ENCODE results near the gene MTFP1. TPM values are rescaled to one million over a fixed set of nuclear protein-coding genes. Genes with fewer than 3 reads are reported as not detected.
"Not testable (repeated sequence)": the region's sequence is repeated elsewhere in the genome, so short reads cannot be mapped to it uniquely, and the experiment has no call there.

The MTFP1 gene
- polyA plus RNA-seq, 6 donors from 2014 or later, result 2.6 to 18.0 (median 13.2) TPM

GRCh38 chr22:30435674-30436126 is 10.1 kb downstream of the MTFP1 start:
- Mint-ChIP-seq H3K4me3 (peak overlapping the region in 7 of 8 donors; percentile 43 to 79 (median 77)), H3K27ac (peak overlapping the region; percentile 82 to 95 (median 90)), H3K9me3 (peaks cover 9 to 16% (median 10%) of the 10 kb centered on the region in 7 donors), H3K36me3 (peaks cover 0 to 21% of the 10 kb centered on the region in 2 donors), H3K4me1 (peaks cover 10 to 16% (median 13%) of the 10 kb centered on the region in 3 donors), H3K27me3 (peaks cover 5 to 28% (median 9%) of the 10 kb centered on the region in 3 donors)
- ATAC-seq (ENCODE audit: low read depth in 2 of 2) (peak; percentile 89), DNase-seq (peak; percentile 49)

GRCh38 chr22:30436196-30436595 is 10.6 kb downstream of the MTFP1 start:
- H3K9me3 Mint-ChIP-seq, result peaks cover 9 to 16% (median 11%) of the 10 kb centered on the region in 7 donors
- DNase-seq (no peak), ATAC-seq (ENCODE audit: low read depth in 2 of 2) (no peak)
- peak overlapping the region in 3 of 6 donors; percentile 85 to 92 (median 90) for H3K27ac Mint-ChIP-seq
- peaks cover 10 to 17% (median 16%) of the 10 kb centered on the region in 3 donors for H3K4me1 Mint-ChIP-seq
- H3K4me3 Mint-ChIP-seq, result peak overlapping the region in 4 of 8 donors; percentile 43 to 79 (median 74)
- H3K36me3 Mint-ChIP-seq, result peaks cover 0 to 21% of the 10 kb centered on the region in 2 donors
- peaks cover 8 to 33% (median 14%) of the 10 kb centered on the region in 3 donors for H3K27me3 Mint-ChIP-seq

- H3K36me3 Mint-ChIP-seq, result peaks cover 0 to 31% of the 10 kb centered on the region in 2 donors
- H3K4me3 Mint-ChIP-seq, result no peak overlapping the region
- ATAC-seq (ENCODE audit: low read depth in 2 of 2) (no peak), DNase-seq (no peak)
- H3K27ac Mint-ChIP-seq, result no peak overlapping the region
- peaks cover 9 to 22% (median 11%) of the 10 kb centered on the region in 7 donors for H3K9me3 Mint-ChIP-seq
- peaks cover 18 to 45% (median 23%) of the 10 kb centered on the region in 3 donors for H3K27me3 Mint-ChIP-seq
- H3K4me1 Mint-ChIP-seq, result peaks cover 20 to 32% (median 20%) of the 10 kb centered on the region in 3 donors
These were observed 13.0 kb downstream of the MTFP1 start for GRCh38 chr22:30438559-30438958.

- DNase-seq (no peak), ATAC-seq (ENCODE audit: low read depth in 2 of 2) (no peak)
- H3K27ac Mint-ChIP-seq, result no peak overlapping the region
- no peak overlapping the region for H3K4me3 Mint-ChIP-seq
- peaks cover 0 to 32% of the 10 kb centered on the region in 2 donors for H3K36me3 Mint-ChIP-seq
- peaks cover 20 to 32% (median 20%) of the 10 kb centered on the region in 3 donors for H3K4me1 Mint-ChIP-seq
- H3K27me3 Mint-ChIP-seq, result peaks cover 18 to 51% (median 26%) of the 10 kb centered on the region in 3 donors
- peaks cover 9 to 22% (median 11%) of the 10 kb centered on the region in 7 donors for H3K9me3 Mint-ChIP-seq
These were observed 13.7 kb downstream of the MTFP1 start for GRCh38 chr22:30439226-30439625.

- H3K27me3 Mint-ChIP-seq, result peaks cover 18 to 51% (median 28%) of the 10 kb centered on the region in 3 donors
- ATAC-seq (ENCODE audit: low read depth in 2 of 2), result no peak
- peaks cover 17 to 32% (median 24%) of the 10 kb centered on the region in 3 donors for H3K4me1 Mint-ChIP-seq
- H3K36me3 Mint-ChIP-seq, result peaks cover 0 to 32% of the 10 kb centered on the region in 2 donors
- H3K27ac Mint-ChIP-seq, result no peak overlapping the region
- no peak overlapping the region for H3K4me3 Mint-ChIP-seq
- H3K9me3 Mint-ChIP-seq, result peaks cover 8 to 22% (median 11%) of the 10 kb centered on the region in 7 donors
- DNase-seq, result no peak
These were observed 14.3 kb downstream of the MTFP1 start for GRCh38 chr22:30439836-30440235.

GRCh38 chr22:30441088-30441487 is 15.5 kb downstream of the MTFP1 start:
- Mint-ChIP-seq H3K36me3 (peaks cover 0 to 20% of the 10 kb centered on the region in 2 donors), H3K27me3 (peaks cover 24 to 61% (median 39%) of the 10 kb centered on the region in 3 donors), H3K9me3 (peaks cover 0 to 11% (median 4%) of the 10 kb centered on the region in 7 donors), H3K4me1 (peaks cover 11 to 27% (median 24%) of the 10 kb centered on the region in 3 donors), H3K4me3 (no peak overlapping the region), H3K27ac (peak overlapping the region in 1 of 6 donors; percentile 18)
- ATAC-seq (ENCODE audit: low read depth in 2 of 2), result no peak
- no peak for DNase-seq

- peak; percentile 28 for DNase-seq
- ATAC-seq (ENCODE audit: low read depth in 2 of 2), result peak; percentile 21 to 54
- Mint-ChIP-seq H3K27me3 (peaks cover 35 to 64% (median 62%) of the 10 kb centered on the region in 3 donors), H3K4me3 (peak overlapping the region in 2 of 8 donors; percentile 37 to 52), H3K36me3 (peaks cover 0 to 10% of the 10 kb centered on the region in 2 donors), H3K4me1 (peaks cover 11 to 27% (median 23%) of the 10 kb centered on the region in 3 donors), H3K9me3 (peaks cover 0 to 10% (median 3%) of the 10 kb centered on the region in 7 donors), H3K27ac (peak overlapping the region in 1 of 6 donors; percentile 72)
These were observed 19.3 kb downstream of the MTFP1 start for GRCh38 chr22:30444632-30445437.

- no peak for DNase-seq
- peaks cover 0 to 10% (median 3%) of the 10 kb centered on the region in 7 donors for H3K9me3 Mint-ChIP-seq
- ATAC-seq (ENCODE audit: low read depth in 2 of 2), result no peak
- peak overlapping the region in 1 of 6 donors; percentile 38 for H3K27ac Mint-ChIP-seq
- H3K36me3 Mint-ChIP-seq, result peaks cover 0 to 10% of the 10 kb centered on the region in 2 donors
- H3K4me1 Mint-ChIP-seq, result peaks cover 11 to 23% (median 22%) of the 10 kb centered on the region in 3 donors
- H3K27me3 Mint-ChIP-seq, result peaks cover 30 to 62% (median 62%) of the 10 kb centered on the region in 3 donors
- H3K4me3 Mint-ChIP-seq, result no peak overlapping the region
These were observed 20.0 kb downstream of the MTFP1 start for GRCh38 chr22:30445438-30446145.

GRCh38 chr22:30447656-30448055 is 22.1 kb downstream of the MTFP1 start:
- Mint-ChIP-seq H3K36me3 (peaks cover 0 to 10% of the 10 kb centered on the region in 2 donors), H3K9me3 (peaks cover 0 to 5% (median 0%) of the 10 kb centered on the region in 7 donors), H3K27ac (peak overlapping the region in 1 of 6 donors; percentile 44), H3K27me3 (peaks cover 29 to 70% (median 63%) of the 10 kb centered on the region in 3 donors), H3K4me1 (peaks cover 4 to 14% (median 12%) of the 10 kb centered on the region in 3 donors), H3K4me3 (no peak overlapping the region)
- ATAC-seq (ENCODE audit: low read depth in 2 of 2), result no peak
- no peak for DNase-seq

- not testable (repeated sequence) for H3K9me3 Mint-ChIP-seq; H3K4me1 Mint-ChIP-seq; ATAC-seq (ENCODE audit: low read depth in 2 of 2); DNase-seq; H3K27ac Mint-ChIP-seq; H3K4me3 Mint-ChIP-seq; H3K36me3 Mint-ChIP-seq
- H3K27me3 Mint-ChIP-seq, result peaks cover 16 to 48% (median 41%) of the 10 kb centered on the region in 3 donors
These were observed 25.9 kb downstream of the MTFP1 start for GRCh38 chr22:30451488-30451887.

GRCh38 chr22:30452861-30453260 is 27.3 kb downstream of the MTFP1 start:
- peaks cover 11 to 44% (median 42%) of the 10 kb centered on the region in 3 donors for H3K27me3 Mint-ChIP-seq

GRCh38 chr22:30453731-30454510 is 28.4 kb downstream of the MTFP1 start:
- H3K27ac Mint-ChIP-seq, result no peak overlapping the region
- ATAC-seq (ENCODE audit: low read depth in 2 of 2), result no peak
- H3K4me1 Mint-ChIP-seq, result no peaks in the 10 kb centered on the region
- H3K4me3 Mint-ChIP-seq, result peak overlapping the region in 1 of 8 donors; percentile 10
- peaks cover 9 to 38% (median 37%) of the 10 kb centered on the region in 3 donors for H3K27me3 Mint-ChIP-seq
- DNase-seq, result no peak
- peaks cover 0 to 2% (median 0%) of the 10 kb centered on the region in 7 donors for H3K9me3 Mint-ChIP-seq
- no peaks in the 10 kb centered on the region for H3K36me3 Mint-ChIP-seq

More at GRCh38 chr22:30452861-30453260, 27.3 kb downstream of the MTFP1 start:
- ATAC-seq (ENCODE audit: low read depth in 2 of 2), result no peak
- Mint-ChIP-seq H3K36me3 (no peaks in the 10 kb centered on the region), H3K4me3 (no peak overlapping the region), H3K27ac (peak overlapping the region in 1 of 6 donors; percentile 60), H3K4me1 (no peaks in the 10 kb centered on the region), H3K9me3 (peaks cover 0 to 2% (median 0%) of the 10 kb centered on the region in 7 donors)
- DNase-seq, result no peak
